Ovary (tissue), 3 donors: ENCODE results near the gene SPEG.

Experiments used
- EP300 ChIP-seq: sonication (generic); formaldehyde crosslinking; IDR thresholded peaks from one replicate; pipeline ENCODE4 v1.6.1; 2017; ENCODE audit warnings: antibody characterized with exemption
- POLR2A ChIP-seq: fragments of 450-650 bp; IDR thresholded peaks from one replicate; pipeline ENCODE4 v1.6.1; 2017; ENCODE audit warnings: antibody characterized with exemption, mild to moderate bottlenecking, moderate library complexity
- TF ChIP-seq, protein P1 (sequence below), 3 donors: fragments of 450-650 bp in 2 of 3; fragments of 200-600 bp in 1 of 3; IDR thresholded peaks; one replicate each; pipeline versions ENCODE4 v1.5.1 to v1.8.0; 2016 to 2022; ENCODE audit warnings: antibody characterized with exemption in 3 of 3, mild to moderate bottlenecking in 1 of 3
- donor health status: DM: no; HTN: no; CAD: no.

DNA sequence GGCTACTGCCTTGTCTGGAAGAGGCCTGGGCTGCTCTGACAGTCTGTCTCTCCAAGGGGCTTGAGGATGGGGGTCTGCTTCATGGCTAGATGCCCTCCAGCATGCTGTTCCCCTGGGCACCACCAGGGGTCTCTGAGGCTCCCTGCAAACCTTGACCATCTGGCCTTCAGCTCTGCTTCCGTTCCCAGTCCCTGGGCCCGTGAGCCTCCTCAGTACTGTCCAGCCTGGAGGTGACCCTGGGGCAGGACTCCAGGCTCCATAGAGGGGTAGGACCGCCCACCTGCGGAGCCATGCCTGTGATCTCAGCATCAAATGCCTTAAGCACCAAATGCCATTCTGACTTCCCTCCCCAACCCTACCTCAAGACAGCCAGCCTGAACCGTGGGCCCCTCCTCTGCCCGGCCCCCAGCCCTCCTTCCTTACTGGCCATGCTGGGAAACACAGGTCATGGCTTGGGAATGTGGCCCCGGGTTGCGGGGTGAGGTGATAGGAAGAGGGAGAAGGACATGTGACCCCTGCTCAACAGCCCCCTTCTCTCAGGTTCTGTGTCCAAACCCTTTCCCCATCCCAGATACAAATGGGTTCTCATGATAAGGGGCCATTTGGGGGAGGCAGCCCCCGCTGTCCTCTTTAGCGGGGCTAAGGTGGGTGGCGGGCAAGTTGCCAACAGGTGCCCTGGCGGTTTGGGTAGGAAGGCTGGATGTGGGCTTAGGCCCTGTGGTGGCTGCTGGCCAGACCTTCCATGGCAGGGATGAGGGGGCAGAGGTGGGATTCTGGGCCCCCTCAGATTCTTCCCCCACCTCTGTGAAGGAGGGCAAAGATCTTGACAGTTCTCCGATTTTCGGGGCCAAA, 25.0 kb downstream of the SPEG start:
- TF ChIP-seq, protein P1, sequence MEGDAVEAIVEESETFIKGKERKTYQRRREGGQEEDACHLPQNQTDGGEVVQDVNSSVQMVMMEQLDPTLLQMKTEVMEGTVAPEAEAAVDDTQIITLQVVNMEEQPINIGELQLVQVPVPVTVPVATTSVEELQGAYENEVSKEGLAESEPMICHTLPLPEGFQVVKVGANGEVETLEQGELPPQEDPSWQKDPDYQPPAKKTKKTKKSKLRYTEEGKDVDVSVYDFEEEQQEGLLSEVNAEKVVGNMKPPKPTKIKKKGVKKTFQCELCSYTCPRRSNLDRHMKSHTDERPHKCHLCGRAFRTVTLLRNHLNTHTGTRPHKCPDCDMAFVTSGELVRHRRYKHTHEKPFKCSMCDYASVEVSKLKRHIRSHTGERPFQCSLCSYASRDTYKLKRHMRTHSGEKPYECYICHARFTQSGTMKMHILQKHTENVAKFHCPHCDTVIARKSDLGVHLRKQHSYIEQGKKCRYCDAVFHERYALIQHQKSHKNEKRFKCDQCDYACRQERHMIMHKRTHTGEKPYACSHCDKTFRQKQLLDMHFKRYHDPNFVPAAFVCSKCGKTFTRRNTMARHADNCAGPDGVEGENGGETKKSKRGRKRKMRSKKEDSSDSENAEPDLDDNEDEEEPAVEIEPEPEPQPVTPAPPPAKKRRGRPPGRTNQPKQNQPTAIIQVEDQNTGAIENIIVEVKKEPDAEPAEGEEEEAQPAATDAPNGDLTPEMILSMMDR (IDR thresholded peaks at IDR 0.05), result peak; percentile 70 to 73 (median 72)
- TF ChIP-seq POLR2A, result no peak
- no peak for TF ChIP-seq EP300
